ENCODE results near the gene TMEM132A. TPM values are rescaled to one million over a fixed set of nuclear protein-coding genes. Genes with fewer than 3 reads are reported as not detected.

TMEM132A gene
- total RNA-seq, 1 donor from 2014 or later, result 597 TPM

DNA sequence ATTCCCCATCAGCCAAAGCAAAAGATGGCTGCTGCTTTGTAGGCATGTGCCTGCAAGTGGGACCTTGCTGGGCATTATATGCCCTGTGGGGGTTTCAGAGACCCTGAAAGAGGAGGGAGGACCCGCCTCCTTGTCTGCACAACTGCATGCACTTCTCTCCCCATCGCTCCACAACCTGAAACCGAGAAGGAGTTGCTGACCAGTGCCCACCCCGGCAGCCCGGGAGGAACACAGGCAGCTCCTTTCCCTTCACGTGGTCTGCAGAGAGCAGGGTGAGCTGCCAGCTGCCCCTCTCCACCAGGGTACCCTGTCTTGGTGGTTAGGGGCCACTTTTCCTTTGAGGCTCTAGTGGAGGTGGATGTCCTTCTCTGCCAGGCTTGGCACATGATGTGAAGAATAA, 1.4 kb upstream of the TMEM132A start:
- H3K4me3 ChIP-seq (ENCODE audit: low read depth, low read length), result no peak overlapping the region
- peaks cover 1% of the 10 kb centered on the region for H3K36me3 ChIP-seq (ENCODE audit: control insufficient read depth, insufficient read depth, low read length)
- no peak for DNase-seq (ENCODE audit: low read depth)
- TF ChIP-seq, protein P1, sequence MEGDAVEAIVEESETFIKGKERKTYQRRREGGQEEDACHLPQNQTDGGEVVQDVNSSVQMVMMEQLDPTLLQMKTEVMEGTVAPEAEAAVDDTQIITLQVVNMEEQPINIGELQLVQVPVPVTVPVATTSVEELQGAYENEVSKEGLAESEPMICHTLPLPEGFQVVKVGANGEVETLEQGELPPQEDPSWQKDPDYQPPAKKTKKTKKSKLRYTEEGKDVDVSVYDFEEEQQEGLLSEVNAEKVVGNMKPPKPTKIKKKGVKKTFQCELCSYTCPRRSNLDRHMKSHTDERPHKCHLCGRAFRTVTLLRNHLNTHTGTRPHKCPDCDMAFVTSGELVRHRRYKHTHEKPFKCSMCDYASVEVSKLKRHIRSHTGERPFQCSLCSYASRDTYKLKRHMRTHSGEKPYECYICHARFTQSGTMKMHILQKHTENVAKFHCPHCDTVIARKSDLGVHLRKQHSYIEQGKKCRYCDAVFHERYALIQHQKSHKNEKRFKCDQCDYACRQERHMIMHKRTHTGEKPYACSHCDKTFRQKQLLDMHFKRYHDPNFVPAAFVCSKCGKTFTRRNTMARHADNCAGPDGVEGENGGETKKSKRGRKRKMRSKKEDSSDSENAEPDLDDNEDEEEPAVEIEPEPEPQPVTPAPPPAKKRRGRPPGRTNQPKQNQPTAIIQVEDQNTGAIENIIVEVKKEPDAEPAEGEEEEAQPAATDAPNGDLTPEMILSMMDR (IDR thresholded peaks at IDR 0.05; ENCODE audit: insufficient read depth, low read length, poor library complexity, severe bottlenecking), result no peak
- H3K27me3 ChIP-seq (ENCODE audit: control insufficient read depth, insufficient read depth, low read length), result no peaks in the 10 kb centered on the region

GRCh38 chr11:60923326-60923725, 934 bp upstream of the TMEM132A start:
- TF ChIP-seq, protein P1 (IDR thresholded peaks at IDR 0.05; ENCODE audit: insufficient read depth, low read length, poor library complexity, severe bottlenecking), result no peak
- H3K27me3 ChIP-seq (ENCODE audit: control insufficient read depth, insufficient read depth, low read length), result no peaks in the 10 kb centered on the region
- no peak for DNase-seq (ENCODE audit: low read depth)
- no peak overlapping the region for H3K4me3 ChIP-seq (ENCODE audit: low read depth, low read length)
- H3K36me3 ChIP-seq (ENCODE audit: control insufficient read depth, insufficient read depth, low read length), result peaks cover 3% of the 10 kb centered on the region

DNA sequence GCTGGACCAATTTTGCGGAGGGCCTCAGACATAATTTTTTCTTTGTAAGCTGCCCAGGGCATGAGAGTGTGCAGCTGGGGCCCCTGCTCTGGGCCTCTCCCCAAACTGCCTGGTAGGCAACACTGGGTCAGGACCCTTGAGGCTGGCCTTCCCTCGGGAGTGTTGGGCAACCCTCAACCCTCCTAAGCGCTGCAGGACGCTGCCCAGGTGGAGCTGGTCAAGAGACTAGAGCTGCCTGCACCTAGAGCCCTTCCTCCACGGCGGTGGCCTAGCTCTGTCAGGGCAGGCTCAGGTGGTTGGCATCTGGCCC, 505 bp upstream of the TMEM132A start:
- H3K36me3 ChIP-seq (ENCODE audit: control insufficient read depth, insufficient read depth, low read length), result peaks cover 4% of the 10 kb centered on the region
- no peaks in the 10 kb centered on the region for H3K27me3 ChIP-seq (ENCODE audit: control insufficient read depth, insufficient read depth, low read length)
- TF ChIP-seq, protein P1 (IDR thresholded peaks at IDR 0.05; ENCODE audit: insufficient read depth, low read length, poor library complexity, severe bottlenecking), result no peak
- no peak overlapping the region for H3K4me3 ChIP-seq (ENCODE audit: low read depth, low read length)
- DNase-seq (ENCODE audit: low read depth), result no peak

- Histone ChIP-seq H3K4me3 (ENCODE audit: low read depth, low read length) (peak overlapping the region; percentile 94), H3K36me3 (ENCODE audit: control insufficient read depth, insufficient read depth, low read length) (peaks cover 9% of the 10 kb centered on the region), H3K27me3 (ENCODE audit: control insufficient read depth, insufficient read depth, low read length) (no peaks in the 10 kb centered on the region)
- DNase-seq (ENCODE audit: low read depth), result no peak
- TF ChIP-seq, protein P1 (IDR thresholded peaks at IDR 0.05; ENCODE audit: insufficient read depth, low read length, poor library complexity, severe bottlenecking), result no peak
Measured at GRCh38 chr11:60924906-60925853, 920 bp downstream of the TMEM132A start.

- H3K4me3 ChIP-seq (ENCODE audit: low read depth, low read length), result peak overlapping the region; percentile 94
- peak; percentile 48 for DNase-seq (ENCODE audit: low read depth)
Measured at GRCh38 chr11:60925868-60926267, 1.6 kb downstream of the TMEM132A start.

More at GRCh38 chr11:60925868-60926267, 1.6 kb downstream of the TMEM132A start:
- H3K27me3 ChIP-seq (ENCODE audit: control insufficient read depth, insufficient read depth, low read length), result no peaks in the 10 kb centered on the region
- peaks cover 10% of the 10 kb centered on the region for H3K36me3 ChIP-seq (ENCODE audit: control insufficient read depth, insufficient read depth, low read length)
- TF ChIP-seq, protein P1 (IDR thresholded peaks at IDR 0.05; ENCODE audit: insufficient read depth, low read length, poor library complexity, severe bottlenecking), result no peak

All from kidney epithelial cell (primary cell).